ENCODE data around the gene HUNK. TPM values are rescaled to one million over a fixed set of nuclear protein-coding genes. Genes with fewer than 3 reads are reported as not detected.

The HUNK gene
- total RNA-seq, 4 donors from 2014 or later = 0.12 to 1.5 (median 0.91) TPM

- TF ChIP-seq CTCF (IDR thresholded peaks at IDR 0.05) = no peak
- ATAC-seq (ENCODE audit: low FRiP score) (no peak), DNase-seq (ENCODE audit: low spot score) (no peak)
Measured at GRCh38 chr21:31911138-31911907, 38.5 kb downstream of the HUNK start.

- no peak for ATAC-seq (ENCODE audit: low FRiP score)
- TF ChIP-seq CTCF (IDR thresholded peaks at IDR 0.05) = no peak
- no peak for DNase-seq (ENCODE audit: low spot score)
Measured at GRCh38 chr21:31912501-31912900, 39.7 kb downstream of the HUNK start.

- TF ChIP-seq CTCF (IDR thresholded peaks at IDR 0.05) = no peak
- DNase-seq (ENCODE audit: low spot score) (no peak), ATAC-seq (ENCODE audit: low FRiP score) (no peak)
Measured at GRCh38 chr21:31913182-31913608, 40.4 kb downstream of the HUNK start.

- no peak for DNase-seq (ENCODE audit: low spot score)
- no peak for ATAC-seq (ENCODE audit: low FRiP score)
- no peak for TF ChIP-seq CTCF (IDR thresholded peaks at IDR 0.05)
Measured at GRCh38 chr21:31914472-31914871, 41.7 kb downstream of the HUNK start.

- no peak for DNase-seq (ENCODE audit: low spot score)
- ATAC-seq (ENCODE audit: low FRiP score) = no peak
- TF ChIP-seq CTCF (IDR thresholded peaks at IDR 0.05) = no peak
Measured at GRCh38 chr21:31915566-31915965, 42.7 kb downstream of the HUNK start.

- TF ChIP-seq CTCF (IDR thresholded peaks at IDR 0.05) = no peak
- ATAC-seq (ENCODE audit: low FRiP score) (no peak), DNase-seq (ENCODE audit: low spot score) (no peak)
Measured at GRCh38 chr21:31917108-31917507, 44.3 kb downstream of the HUNK start.

GRCh38 chr21:31918250-31918775 lies 45.5 kb downstream of the HUNK start:
- no peak for TF ChIP-seq CTCF (IDR thresholded peaks at IDR 0.05)
- DNase-seq (ENCODE audit: low spot score) (no peak), ATAC-seq (ENCODE audit: low FRiP score) (no peak)
